Heart left ventricle (tissue), 13 donors: ENCODE results near the gene NIT2.

Experiments
- CTCF ChIP-seq, 12 donors: fragments of 200-600 bp; sonication (generic) in 4 of 12; IDR thresholded peaks; one replicate each; pipeline versions ENCODE4 v1.5.0 to v1.8.0; 2018 to 2022; ENCODE audit warnings: antibody characterized with exemption in 12 of 12, mild to moderate bottlenecking in 5 of 12
- POLR2A ChIP-seq, 2 donors: fragments of 450-650 bp; IDR thresholded peaks; one replicate each; pipeline ENCODE4 v1.6.1; 2017; ENCODE audit warnings: antibody characterized with exemption in 2 of 2, mild to moderate bottlenecking in 2 of 2, moderate library complexity in 2 of 2
- donor health status: ischemic (EF 13 %, LVEDD 7.1; RV severe dilation, severe dysfunction).
- donor health status: DM: no; HTN: yes; CAD: no.
- donor health status: DM: no; HTN: no; CAD: no.
- donor health status: ischemic (EF 25% LVEDD 6.9; RV normal size, moderate dysfunction).
- donor health status: ischemic (EF 25% LVEDD 5.7; RV mildly dilated, moderate dysfunction).
- donor health status: ischemic (EF 35%, LVEDD 5.7; RV mildly dilated, moderate dysfunction).
- donor health status: nonischemic (EF 11% LVEDD 7.7; RV severe dilation, severe dysfunction).
- donor health status: DM: yes; HTN: yes; CAD: no.
- donor health status: PGD.
- donor health status: ischemic (EF 29% LVEDD 5.4; RV normal size, mild dysfunction).
- donor health status: nonischemic (EF 23%, LVEDD 6.1; RV moderate dilation, normal function).

GRCh38 chr3:100310355-100310965 is 24.1 kb upstream of the NIT2 start:
- TF ChIP-seq CTCF (IDR thresholded peaks at IDR 0.05) (no peak), POLR2A (IDR thresholded peaks at IDR 0.05) (no peak)
